Progenitor cell of endocrine pancreas (in vitro differentiated cells): Measurements from ENCODE around the gene LTBP2. TPM values are rescaled to one million over a fixed set of nuclear protein-coding genes. Genes with fewer than 3 reads are reported as not detected.

Experiments
- DNase-seq: peaks from one replicate; pipeline ENCODE4 v3.0.0; 2021; ENCODE audit warnings: low spot score; ENCODE audit not compliant: unreplicated experiment
- H3K27ac Mint-ChIP-seq: 2 replicates; pipeline ENCODE4 v1.8.0; 2021; ENCODE audit warnings: mild to moderate bottlenecking, moderate library complexity, mixed read lengths
- H3K27me3 Mint-ChIP-seq: 2 replicates; pipeline ENCODE4 v1.8.0; 2021; ENCODE audit warnings: mixed read lengths
- H3K36me3 Mint-ChIP-seq: 2 replicates; pipeline ENCODE4 v1.8.0; 2022; ENCODE audit warnings: mixed read lengths; ENCODE audit not compliant: insufficient read depth
- H3K4me1 Mint-ChIP-seq: 2 replicates; pipeline ENCODE4 v1.8.0; 2021; ENCODE audit warnings: low read depth, mixed read lengths
- H3K4me3 Mint-ChIP-seq: 2 replicates; pipeline ENCODE4 v1.8.0; 2021; ENCODE audit warnings: low read depth, mild to moderate bottlenecking, moderate library complexity, mixed read lengths
- H3K9me3 Mint-ChIP-seq: 2 replicates; pipeline ENCODE4 v1.8.0; 2021; ENCODE audit warnings: low read depth, mixed read lengths
- CTCF ChIP-seq: fragments of 200-600 bp; sonication (generic); IDR thresholded peaks from one replicate; pipeline ENCODE4 v1.5.0; 2021; ENCODE audit warnings: antibody characterized with exemption, mild to moderate bottlenecking; ENCODE audit not compliant: unreplicated experiment
- total RNA-seq: library from RNA; stranded (reverse); gene quantifications from 2 replicates; pipeline ENCODE4 v1.2.1, GENCODE V29; 2021

Gene LTBP2
- total RNA-seq, 1 donor from 2014 or later = 0.79 TPM

GRCh38 chr14:74551431-74552371, 60.3 kb downstream of the LTBP2 start:
- DNase-seq = no peak

GRCh38 chr14:74551001-74551400, 61.0 kb downstream of the LTBP2 start:
- peak overlapping the region; percentile 67 for H3K27ac Mint-ChIP-seq
- H3K36me3 Mint-ChIP-seq = no peaks in the 10 kb centered on the region
- H3K27me3 Mint-ChIP-seq = peaks cover 14% of the 10 kb centered on the region
- H3K4me3 Mint-ChIP-seq = no peak overlapping the region
- peaks cover 13% of the 10 kb centered on the region for H3K4me1 Mint-ChIP-seq
- no peak for TF ChIP-seq CTCF
- no peaks in the 10 kb centered on the region for H3K9me3 Mint-ChIP-seq
- DNase-seq = no peak

More at GRCh38 chr14:74551431-74552371, 60.3 kb downstream of the LTBP2 start:
- TF ChIP-seq CTCF = no peak
- Mint-ChIP-seq H3K9me3 (no peaks in the 10 kb centered on the region), H3K27ac (peak overlapping the region; percentile 67), H3K4me1 (peaks cover 13% of the 10 kb centered on the region), H3K36me3 (no peaks in the 10 kb centered on the region), H3K4me3 (no peak overlapping the region), H3K27me3 (peaks cover 10% of the 10 kb centered on the region)

- TF ChIP-seq CTCF = no peak
- H3K27ac Mint-ChIP-seq = no peak overlapping the region
- DNase-seq = no peak
- H3K4me3 Mint-ChIP-seq = no peak overlapping the region
- H3K9me3 Mint-ChIP-seq = no peaks in the 10 kb centered on the region
- H3K27me3 Mint-ChIP-seq = peaks cover 21% of the 10 kb centered on the region
- no peaks in the 10 kb centered on the region for H3K36me3 Mint-ChIP-seq
- peaks cover 13% of the 10 kb centered on the region for H3K4me1 Mint-ChIP-seq
These were observed 62.0 kb downstream of the LTBP2 start for GRCh38 chr14:74550071-74550470.

GRCh38 chr14:74549588-74549987, 62.4 kb downstream of the LTBP2 start:
- Mint-ChIP-seq H3K4me3 (no peak overlapping the region), H3K9me3 (no peaks in the 10 kb centered on the region), H3K36me3 (no peaks in the 10 kb centered on the region), H3K27ac (no peak overlapping the region), H3K27me3 (peaks cover 24% of the 10 kb centered on the region), H3K4me1 (peaks cover 11% of the 10 kb centered on the region)
- peak; percentile 20 for TF ChIP-seq CTCF
- no peak for DNase-seq

- Mint-ChIP-seq H3K4me3 (no peak overlapping the region), H3K36me3 (no peaks in the 10 kb centered on the region), H3K4me1 (peaks cover 11% of the 10 kb centered on the region), H3K27ac (peak overlapping the region; percentile 71), H3K27me3 (peaks cover 27% of the 10 kb centered on the region), H3K9me3 (no peaks in the 10 kb centered on the region)
- no peak for TF ChIP-seq CTCF
- DNase-seq = no peak
These were observed 63.2 kb downstream of the LTBP2 start for GRCh38 chr14:74548881-74549280.
